SK-N-SH treated with all-trans-retinoic acid at 6 μM for 48 hours (cell line): Measurements from ENCODE around the gene TXLNG.

Experiments used
- BACH2 ChIP-seq: fragments of 250-450 bp; sonication (Bioruptor Pico); IDR thresholded peaks from 2 replicates; pipeline ENCODE4 v1.9.0; 2021; ENCODE audit warnings: mild to moderate bottlenecking, borderline replicate concordance
- CSDC2 ChIP-seq: fragments of 250-450 bp; sonication (Bioruptor Pico); IDR thresholded peaks from 2 replicates; pipeline ENCODE4 v1.5.0; 2020; ENCODE audit warnings: mild to moderate bottlenecking, moderate library complexity
- ESRRG ChIP-seq: fragments of 250-450 bp; sonication (Bioruptor Pico); IDR thresholded peaks from 2 replicates; pipeline ENCODE4 v1.6.1; 2021; ENCODE audit warnings: mild to moderate bottlenecking
- GLIS3 ChIP-seq: fragments of 250-450 bp; sonication (Bioruptor Pico); IDR thresholded peaks from 2 replicates; pipeline ENCODE4 v1.5.0; 2020; ENCODE audit warnings: mild to moderate bottlenecking, moderate library complexity
- OSR1 ChIP-seq: fragments of 250-450 bp; sonication (Bioruptor Pico); IDR thresholded peaks from 2 replicates; pipeline ENCODE4 v1.8.0; 2022; ENCODE audit warnings: moderate library complexity, mild to moderate bottlenecking, inconsistent platforms
- RARB ChIP-seq: fragments of 250-450 bp; sonication (Bioruptor Pico); IDR thresholded peaks from 2 replicates; pipeline ENCODE4 v1.8.0; 2021; ENCODE audit warnings: mild to moderate bottlenecking, moderate library complexity
- SNAI2 ChIP-seq: fragments of 250-450 bp; sonication (Bioruptor Pico); IDR thresholded peaks from 2 replicates; pipeline ENCODE4 v1.5.0; 2020; ENCODE audit warnings: mild to moderate bottlenecking, moderate library complexity
- ZC3H10 ChIP-seq: fragments of 250-450 bp; sonication (Bioruptor Pico); IDR thresholded peaks from 2 replicates; pipeline ENCODE4 v1.5.1; 2021; ENCODE audit warnings: mild to moderate bottlenecking, moderate library complexity
- ZFP30 ChIP-seq: fragments of 450-650 bp; formaldehyde crosslinking; IDR thresholded peaks from 2 replicates; pipeline ENCODE4 v1.5.0; 2022; ENCODE audit warnings: mild to moderate bottlenecking, moderate library complexity
- TF ChIP-seq, protein P1 (sequence below): fragments of 250-450 bp; sonication (Bioruptor Pico); IDR thresholded peaks from 2 replicates; pipeline ENCODE4 v1.8.0; 2020; ENCODE audit warnings: mild to moderate bottlenecking, moderate library complexity, borderline replicate concordance
- TF ChIP-seq, protein P2 (sequence below): fragments of 250-450 bp; sonication (Bioruptor Pico); IDR thresholded peaks from 2 replicates; pipeline ENCODE4 v1.5.1; 2020; ENCODE audit warnings: low read depth, mild to moderate bottlenecking, moderate library complexity

DNA sequence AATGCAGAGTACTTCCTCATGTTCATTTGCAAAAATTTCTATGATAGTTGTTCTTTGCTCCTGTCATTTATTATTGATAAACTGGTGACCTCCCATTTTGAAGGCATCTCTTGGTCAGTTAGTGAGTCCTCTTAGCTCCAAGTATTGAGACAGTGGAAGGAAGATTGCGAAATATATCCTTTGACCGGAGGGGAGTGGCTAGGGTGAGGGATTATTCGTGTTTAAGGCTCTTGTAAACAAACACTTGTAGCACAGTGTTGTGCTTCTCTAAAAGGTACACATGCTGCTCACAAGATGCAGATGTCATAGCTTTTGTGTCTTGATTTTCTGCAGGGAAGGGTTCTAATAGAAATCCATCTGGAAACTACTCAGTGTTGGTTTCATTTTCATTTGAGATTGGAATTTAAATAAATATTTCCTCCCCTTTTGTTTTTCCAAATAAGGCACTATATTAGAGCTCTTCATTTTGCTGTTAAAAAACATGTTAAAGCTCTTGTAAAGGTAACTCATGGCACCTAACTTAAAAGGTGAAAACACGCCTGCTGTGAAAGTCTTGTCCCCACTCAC lies 21.8 kb downstream of the TXLNG start:
- TF ChIP-seq BACH2 (CRISPR knock-in tag) (no peak), ZC3H10 (no peak), OSR1 (CRISPR knock-in tag) (no peak), ESRRG (CRISPR knock-in tag) (no peak), SNAI2 (CRISPR knock-in tag) (no peak), RARB (CRISPR knock-in tag) (no peak), ZFP30 (CRISPR knock-in tag) (no peak), GLIS3 (no peak), CSDC2 (CRISPR knock-in tag) (no peak)
- TF ChIP-seq, protein P1, sequence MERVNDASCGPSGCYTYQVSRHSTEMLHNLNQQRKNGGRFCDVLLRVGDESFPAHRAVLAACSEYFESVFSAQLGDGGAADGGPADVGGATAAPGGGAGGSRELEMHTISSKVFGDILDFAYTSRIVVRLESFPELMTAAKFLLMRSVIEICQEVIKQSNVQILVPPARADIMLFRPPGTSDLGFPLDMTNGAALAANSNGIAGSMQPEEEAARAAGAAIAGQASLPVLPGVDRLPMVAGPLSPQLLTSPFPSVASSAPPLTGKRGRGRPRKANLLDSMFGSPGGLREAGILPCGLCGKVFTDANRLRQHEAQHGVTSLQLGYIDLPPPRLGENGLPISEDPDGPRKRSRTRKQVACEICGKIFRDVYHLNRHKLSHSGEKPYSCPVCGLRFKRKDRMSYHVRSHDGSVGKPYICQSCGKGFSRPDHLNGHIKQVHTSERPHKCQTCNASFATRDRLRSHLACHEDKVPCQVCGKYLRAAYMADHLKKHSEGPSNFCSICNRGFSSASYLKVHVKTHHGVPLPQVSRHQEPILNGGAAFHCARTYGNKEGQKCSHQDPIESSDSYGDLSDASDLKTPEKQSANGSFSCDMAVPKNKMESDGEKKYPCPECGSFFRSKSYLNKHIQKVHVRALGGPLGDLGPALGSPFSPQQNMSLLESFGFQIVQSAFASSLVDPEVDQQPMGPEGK: no peak
- TF ChIP-seq, protein P2, sequence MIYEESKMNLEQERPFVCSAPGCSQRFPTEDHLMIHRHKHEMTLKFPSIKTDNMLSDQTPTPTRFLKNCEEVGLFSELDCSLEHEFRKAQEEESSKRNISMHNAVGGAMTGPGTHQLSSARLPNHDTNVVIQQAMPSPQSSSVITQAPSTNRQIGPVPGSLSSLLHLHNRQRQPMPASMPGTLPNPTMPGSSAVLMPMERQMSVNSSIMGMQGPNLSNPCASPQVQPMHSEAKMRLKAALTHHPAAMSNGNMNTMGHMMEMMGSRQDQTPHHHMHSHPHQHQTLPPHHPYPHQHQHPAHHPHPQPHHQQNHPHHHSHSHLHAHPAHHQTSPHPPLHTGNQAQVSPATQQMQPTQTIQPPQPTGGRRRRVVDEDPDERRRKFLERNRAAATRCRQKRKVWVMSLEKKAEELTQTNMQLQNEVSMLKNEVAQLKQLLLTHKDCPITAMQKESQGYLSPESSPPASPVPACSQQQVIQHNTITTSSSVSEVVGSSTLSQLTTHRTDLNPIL (CRISPR knock-in tag): no peak
